ENCODE measurements around the gene RAB35. TPM values are rescaled to one million over a fixed set of nuclear protein-coding genes. Genes with fewer than 3 reads are reported as not detected.

RAB35 gene
- total and polyA plus RNA-seq, 2 donors from 2014 or later = 23.2 to 56.1 TPM

- no peak overlapping the region for H3K27ac ChIP-seq (ENCODE audit: low read depth in 2 of 2, low read length in 2 of 2)
- no peak for FAIRE-seq
- no peaks in the 10 kb centered on the region for H3K9me3 ChIP-seq (ENCODE audit: control insufficient read depth in 2 of 3, insufficient read depth in 1 of 3, low read length in 3 of 3)
- H3K9ac ChIP-seq (ENCODE audit: low read length in 3 of 3) = no peak overlapping the region
- intact Hi-C loops (cut with DNase I) = no loop called here
- DNase-seq = no peak
- no peaks in the 10 kb centered on the region for H3K4me1 ChIP-seq (ENCODE audit: control insufficient read depth in 2 of 3, insufficient read depth in 2 of 3, low read depth in 1 of 3, low read length in 3 of 3)
- H3K36me3 ChIP-seq (ENCODE audit: control insufficient read depth in 2 of 3, insufficient read depth in 3 of 3, low read length in 3 of 3) = peaks cover 10 to 89% (median 61%) of the 10 kb centered on the region in 3 donors
- no peaks in the 10 kb centered on the region for H3K27me3 ChIP-seq (ENCODE audit: control insufficient read depth, insufficient read depth, low read length)
- no peak overlapping the region for H3K4me3 ChIP-seq (ENCODE audit: low read length in 3 of 3)
- TF ChIP-seq, protein P1, sequence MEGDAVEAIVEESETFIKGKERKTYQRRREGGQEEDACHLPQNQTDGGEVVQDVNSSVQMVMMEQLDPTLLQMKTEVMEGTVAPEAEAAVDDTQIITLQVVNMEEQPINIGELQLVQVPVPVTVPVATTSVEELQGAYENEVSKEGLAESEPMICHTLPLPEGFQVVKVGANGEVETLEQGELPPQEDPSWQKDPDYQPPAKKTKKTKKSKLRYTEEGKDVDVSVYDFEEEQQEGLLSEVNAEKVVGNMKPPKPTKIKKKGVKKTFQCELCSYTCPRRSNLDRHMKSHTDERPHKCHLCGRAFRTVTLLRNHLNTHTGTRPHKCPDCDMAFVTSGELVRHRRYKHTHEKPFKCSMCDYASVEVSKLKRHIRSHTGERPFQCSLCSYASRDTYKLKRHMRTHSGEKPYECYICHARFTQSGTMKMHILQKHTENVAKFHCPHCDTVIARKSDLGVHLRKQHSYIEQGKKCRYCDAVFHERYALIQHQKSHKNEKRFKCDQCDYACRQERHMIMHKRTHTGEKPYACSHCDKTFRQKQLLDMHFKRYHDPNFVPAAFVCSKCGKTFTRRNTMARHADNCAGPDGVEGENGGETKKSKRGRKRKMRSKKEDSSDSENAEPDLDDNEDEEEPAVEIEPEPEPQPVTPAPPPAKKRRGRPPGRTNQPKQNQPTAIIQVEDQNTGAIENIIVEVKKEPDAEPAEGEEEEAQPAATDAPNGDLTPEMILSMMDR (IDR thresholded peaks at IDR 0.05; ENCODE audit: borderline replicate concordance, extremely low read depth, insufficient read depth) = no peak
Observed at GRCh38 chr12:120132054-120132836, 15.7 kb upstream of the RAB35 start.

- FAIRE-seq (no peak), DNase-seq (no peak)
- H3K9ac ChIP-seq (ENCODE audit: low read length in 3 of 3) = no peak overlapping the region
- peaks cover 8 to 86% (median 53%) of the 10 kb centered on the region in 3 donors for H3K36me3 ChIP-seq (ENCODE audit: control insufficient read depth in 2 of 3, insufficient read depth in 3 of 3, low read length in 3 of 3)
- H3K4me1 ChIP-seq (ENCODE audit: control insufficient read depth in 2 of 3, insufficient read depth in 2 of 3, low read depth in 1 of 3, low read length in 3 of 3) = no peaks in the 10 kb centered on the region
- TF ChIP-seq, protein P1 (IDR thresholded peaks at IDR 0.05; ENCODE audit: borderline replicate concordance, extremely low read depth, insufficient read depth) = no peak
- no peak overlapping the region for H3K27ac ChIP-seq (ENCODE audit: low read depth in 2 of 2, low read length in 2 of 2)
- intact Hi-C loops (cut with DNase I) = no loop called here
- no peaks in the 10 kb centered on the region for H3K27me3 ChIP-seq (ENCODE audit: control insufficient read depth, insufficient read depth, low read length)
- H3K9me3 ChIP-seq (ENCODE audit: control insufficient read depth in 2 of 3, insufficient read depth in 1 of 3, low read length in 3 of 3) = no peaks in the 10 kb centered on the region
- no peak overlapping the region for H3K4me3 ChIP-seq (ENCODE audit: low read length in 3 of 3)
Observed at GRCh38 chr12:120131116-120131515, 14.6 kb upstream of the RAB35 start.

- TF ChIP-seq, protein P1 (IDR thresholded peaks at IDR 0.05; ENCODE audit: borderline replicate concordance, extremely low read depth, insufficient read depth) = no peak
- no peak overlapping the region for H3K27ac ChIP-seq (ENCODE audit: low read depth in 2 of 2, low read length in 2 of 2)
- no peak overlapping the region for H3K4me3 ChIP-seq (ENCODE audit: low read length in 3 of 3)
- H3K27me3 ChIP-seq (ENCODE audit: control insufficient read depth, insufficient read depth, low read length) = no peaks in the 10 kb centered on the region
- peaks cover 7 to 78% (median 54%) of the 10 kb centered on the region in 3 donors for H3K36me3 ChIP-seq (ENCODE audit: control insufficient read depth in 2 of 3, insufficient read depth in 3 of 3, low read length in 3 of 3)
- intact Hi-C loops (cut with DNase I) = no loop called here
- DNase-seq = no peak
- H3K4me1 ChIP-seq (ENCODE audit: control insufficient read depth in 2 of 3, insufficient read depth in 2 of 3, low read depth in 1 of 3, low read length in 3 of 3) = no peaks in the 10 kb centered on the region
- no peaks in the 10 kb centered on the region for H3K9me3 ChIP-seq (ENCODE audit: control insufficient read depth in 2 of 3, insufficient read depth in 1 of 3, low read length in 3 of 3)
- FAIRE-seq = no peak
- no peak overlapping the region for H3K9ac ChIP-seq (ENCODE audit: low read length in 3 of 3)
Observed at GRCh38 chr12:120130011-120130410, 13.5 kb upstream of the RAB35 start.
